Spleen (tissue), 7 donors: Measurements from ENCODE around the gene CPXM2.

Source experiments
- CTCF ChIP-seq, 11 experiments: fragments of 200-600 bp in 7 of 11; fragments of 450-650 bp in 4 of 11; sonication (generic) in 4 of 11; IDR thresholded peaks in 8 of 11; conservative IDR thresholded peaks in 3 of 11; 1 replicate in 7 of 11; 2 replicates in 4 of 11; pipeline versions ENCODE4 v1.4.0 to v1.8.0; 2016 to 2021; ENCODE audit warnings: antibody characterized with exemption in 11 of 11, inconsistent platforms in 4 of 11, mild to moderate bottlenecking in 1 of 11
- POLR2A ChIP-seq, 3 donors: fragments of 450-650 bp; IDR thresholded peaks; one replicate each; pipeline ENCODE4 v1.5.1; 2017; ENCODE audit warnings: antibody characterized with exemption in 3 of 3, mild to moderate bottlenecking in 1 of 3
- donor health status: DM: no; HTN: no; CAD: no; lungs with moderate emphysema.
- donor health status: DM: no; HTN: no; CAD: no.
- donor health status: DM: no; HTN: no; CAD: no.

GRCh38 chr10:123893651-123894050 is 2.0 kb upstream of the CPXM2 start:
- TF ChIP-seq CTCF (IDR thresholded peaks at IDR 0.05 in 8 of 11, conservative IDR thresholded peaks at IDR 0.05 in 3 of 11), result no peak
- TF ChIP-seq POLR2A (IDR thresholded peaks at IDR 0.05), result no peak
